Stomach (tissue), 4 donors: ENCODE results near the gene NETO1.

Experiments
- POLR2A ChIP-seq, 4 donors: fragments of 450-650 bp; IDR thresholded peaks; one replicate each; pipeline ENCODE4 v1.6.1; 2016; ENCODE audit warnings: antibody characterized with exemption in 4 of 4, control low read depth in 2 of 4, mild to moderate bottlenecking in 1 of 4, moderate library complexity in 1 of 4
- POLR2AphosphoS5 ChIP-seq, 3 donors: sonication (generic); formaldehyde crosslinking; IDR thresholded peaks; one replicate each; pipeline ENCODE4 v1.6.1; 2016; ENCODE audit warnings: antibody characterized with exemption in 3 of 3
- TF ChIP-seq, protein P1 (sequence below), 7 experiments: fragments of 450-650 bp in 4 of 7; fragments of 200-600 bp in 3 of 7; sonication (generic) in 3 of 7; IDR thresholded peaks; one replicate each; pipeline ENCODE4 v1.5.1; 2016 to 2019; ENCODE audit warnings: antibody characterized with exemption in 7 of 7, control low read depth in 2 of 7, mild to moderate bottlenecking in 1 of 7

- TF ChIP-seq, protein P1, sequence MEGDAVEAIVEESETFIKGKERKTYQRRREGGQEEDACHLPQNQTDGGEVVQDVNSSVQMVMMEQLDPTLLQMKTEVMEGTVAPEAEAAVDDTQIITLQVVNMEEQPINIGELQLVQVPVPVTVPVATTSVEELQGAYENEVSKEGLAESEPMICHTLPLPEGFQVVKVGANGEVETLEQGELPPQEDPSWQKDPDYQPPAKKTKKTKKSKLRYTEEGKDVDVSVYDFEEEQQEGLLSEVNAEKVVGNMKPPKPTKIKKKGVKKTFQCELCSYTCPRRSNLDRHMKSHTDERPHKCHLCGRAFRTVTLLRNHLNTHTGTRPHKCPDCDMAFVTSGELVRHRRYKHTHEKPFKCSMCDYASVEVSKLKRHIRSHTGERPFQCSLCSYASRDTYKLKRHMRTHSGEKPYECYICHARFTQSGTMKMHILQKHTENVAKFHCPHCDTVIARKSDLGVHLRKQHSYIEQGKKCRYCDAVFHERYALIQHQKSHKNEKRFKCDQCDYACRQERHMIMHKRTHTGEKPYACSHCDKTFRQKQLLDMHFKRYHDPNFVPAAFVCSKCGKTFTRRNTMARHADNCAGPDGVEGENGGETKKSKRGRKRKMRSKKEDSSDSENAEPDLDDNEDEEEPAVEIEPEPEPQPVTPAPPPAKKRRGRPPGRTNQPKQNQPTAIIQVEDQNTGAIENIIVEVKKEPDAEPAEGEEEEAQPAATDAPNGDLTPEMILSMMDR (IDR thresholded peaks at IDR 0.05), result no peak
- TF ChIP-seq POLR2AphosphoS5 (IDR thresholded peaks at IDR 0.05), result no peak
- no peak for TF ChIP-seq POLR2A (IDR thresholded peaks at IDR 0.05)
Observed at GRCh38 chr18:72903033-72903432, 35.2 kb upstream of the NETO1 start.
